H7 (cell line): ENCODE results near the gene PTPRC. TPM values are rescaled to one million over a fixed set of nuclear protein-coding genes. Genes with fewer than 3 reads are reported as not detected.

Experiments
- DNase-seq: peaks from one replicate; pipeline ENCODE4 v3.0.0; 2012
- H3K27me3 ChIP-seq: 2 replicates; pipeline ENCODE4 v1.6.0; 2011; ENCODE audit warnings: mild to moderate bottlenecking, low read length; ENCODE audit not compliant: control insufficient read depth, insufficient read depth
- H3K36me3 ChIP-seq: replicated peaks from 2 replicates; pipeline ENCODE4 v1.5.1; 2011; ENCODE audit warnings: low read length; ENCODE audit not compliant: control insufficient read depth, insufficient read depth
- H3K4me3 ChIP-seq: 2 replicates; pipeline ENCODE4 v1.5.1; 2011; ENCODE audit warnings: low read depth, mild to moderate bottlenecking, control low read depth, low read length, moderate library complexity; ENCODE audit not compliant: insufficient read depth
- total RNA-seq: library from RNA; depleted of rRNA; stranded (reverse); fragments of >200 nt; shearing (Covaris generic); gene quantifications from 2 replicates; pipeline ENCODE4 v1.2.3, GENCODE V29; 2014; rRNA removed

PTPRC gene
- total RNA-seq, 1 experiment from 2014 or later, result not detected

- H3K36me3 ChIP-seq, result no peaks in the 10 kb centered on the region
- no peaks in the 10 kb centered on the region for H3K27me3 ChIP-seq
- no peak for DNase-seq
- H3K4me3 ChIP-seq, result no peak overlapping the region
Observed at GRCh38 chr1:198780376-198780775, 141.5 kb downstream of the PTPRC start.

GRCh38 chr1:198788561-198789064 is 149.8 kb downstream of the PTPRC start:
- peak; percentile 24 for DNase-seq
- Histone ChIP-seq H3K4me3 (no peak overlapping the region), H3K36me3 (no peaks in the 10 kb centered on the region), H3K27me3 (no peaks in the 10 kb centered on the region)

- DNase-seq, result no peak
- no peak overlapping the region for H3K4me3 ChIP-seq
- H3K36me3 ChIP-seq, result no peaks in the 10 kb centered on the region
- no peaks in the 10 kb centered on the region for H3K27me3 ChIP-seq
Observed at GRCh38 chr1:198793714-198794113, 154.9 kb downstream of the PTPRC start.

- DNase-seq, result no peak
- Histone ChIP-seq H3K27me3 (no peaks in the 10 kb centered on the region), H3K36me3 (no peaks in the 10 kb centered on the region), H3K4me3 (no peak overlapping the region)
Observed at GRCh38 chr1:198794498-198794897, 155.7 kb downstream of the PTPRC start.

- Histone ChIP-seq H3K27me3 (no peaks in the 10 kb centered on the region), H3K36me3 (no peaks in the 10 kb centered on the region), H3K4me3 (no peak overlapping the region)
- no peak for DNase-seq
Observed at GRCh38 chr1:198797656-198798055, 158.8 kb downstream of the PTPRC start.

GRCh38 chr1:198798923-198799386 is 160.1 kb downstream of the PTPRC start:
- Histone ChIP-seq H3K27me3 (no peaks in the 10 kb centered on the region), H3K36me3 (no peaks in the 10 kb centered on the region), H3K4me3 (no peak overlapping the region)
- no peak for DNase-seq

GRCh38 chr1:198805498-198806151 is 166.8 kb downstream of the PTPRC start:
- H3K36me3 ChIP-seq, result no peaks in the 10 kb centered on the region
- H3K27me3 ChIP-seq, result no peaks in the 10 kb centered on the region
- DNase-seq, result no peak
- no peak overlapping the region for H3K4me3 ChIP-seq

- H3K36me3 ChIP-seq, result no peaks in the 10 kb centered on the region
- no peaks in the 10 kb centered on the region for H3K27me3 ChIP-seq
- DNase-seq, result no peak
- no peak overlapping the region for H3K4me3 ChIP-seq
Observed at GRCh38 chr1:198806861-198807260, 168.0 kb downstream of the PTPRC start.

Other genes with a start within 250 kb of the PTPRC start
- gene ATP6V1G3, start 98.4 kb upstream of the PTPRC start, total RNA-seq, result not detected in 2 replicates